ENCODE data around the gene IGLL5. TPM values are rescaled to one million over a fixed set of nuclear protein-coding genes. Genes with fewer than 3 reads are reported as not detected.

IGLL5 gene
- total and polyA plus RNA-seq, 2 of the 13 experiments (the other 11 are each of a cell fraction or from before 2014, with no cell fraction given) = not detected

DNA sequence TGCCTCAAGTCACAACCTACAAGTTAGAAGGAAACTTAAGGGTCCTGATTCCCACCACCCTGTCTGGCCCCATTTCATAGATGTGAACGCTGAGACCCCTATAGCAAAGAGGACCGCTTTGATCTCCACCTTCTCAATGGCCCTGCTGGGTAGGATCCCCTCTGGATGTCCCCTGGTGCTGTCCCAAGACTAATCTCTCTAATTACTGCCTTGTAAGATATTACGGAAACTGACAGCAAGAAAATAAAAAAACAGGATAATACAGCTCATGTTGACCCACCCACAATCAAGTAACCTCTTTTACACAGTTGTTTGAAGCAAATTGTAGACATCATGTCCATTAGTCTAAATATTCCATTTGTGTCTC lies 20.9 kb downstream of the IGLL5 start (continued):
- TF ChIP-seq SP4 (CRISPR knock-in tag; IDR thresholded peaks at IDR 0.05) = no peak
- no peak for TF ChIP-seq XBP1 (CRISPR knock-in tag; IDR thresholded peaks at IDR 0.05)
- TF ChIP-seq, protein P1, sequence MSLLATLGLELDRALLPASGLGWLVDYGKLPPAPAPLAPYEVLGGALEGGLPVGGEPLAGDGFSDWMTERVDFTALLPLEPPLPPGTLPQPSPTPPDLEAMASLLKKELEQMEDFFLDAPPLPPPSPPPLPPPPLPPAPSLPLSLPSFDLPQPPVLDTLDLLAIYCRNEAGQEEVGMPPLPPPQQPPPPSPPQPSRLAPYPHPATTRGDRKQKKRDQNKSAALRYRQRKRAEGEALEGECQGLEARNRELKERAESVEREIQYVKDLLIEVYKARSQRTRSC (CRISPR knock-in tag; IDR thresholded peaks at IDR 0.05; ENCODE audit: low read depth) = no peak
- no peak for TF ChIP-seq HDAC1 (CRISPR knock-in tag; IDR thresholded peaks at IDR 0.05)
- no peak for TF ChIP-seq ZNF7 (CRISPR knock-in tag; IDR thresholded peaks at IDR 0.05)
- TF ChIP-seq CBX2 (IDR thresholded peaks at IDR 0.05; ENCODE audit: low read depth, low read length) = no peak
- no peak for TF ChIP-seq CBX2 (CRISPR knock-in tag; IDR thresholded peaks at IDR 0.05; ENCODE audit: low read depth)
- no peak for TF ChIP-seq ZNF282 (IDR thresholded peaks at IDR 0.05; ENCODE audit: partially characterized antibody)
- TF ChIP-seq, protein P2, sequence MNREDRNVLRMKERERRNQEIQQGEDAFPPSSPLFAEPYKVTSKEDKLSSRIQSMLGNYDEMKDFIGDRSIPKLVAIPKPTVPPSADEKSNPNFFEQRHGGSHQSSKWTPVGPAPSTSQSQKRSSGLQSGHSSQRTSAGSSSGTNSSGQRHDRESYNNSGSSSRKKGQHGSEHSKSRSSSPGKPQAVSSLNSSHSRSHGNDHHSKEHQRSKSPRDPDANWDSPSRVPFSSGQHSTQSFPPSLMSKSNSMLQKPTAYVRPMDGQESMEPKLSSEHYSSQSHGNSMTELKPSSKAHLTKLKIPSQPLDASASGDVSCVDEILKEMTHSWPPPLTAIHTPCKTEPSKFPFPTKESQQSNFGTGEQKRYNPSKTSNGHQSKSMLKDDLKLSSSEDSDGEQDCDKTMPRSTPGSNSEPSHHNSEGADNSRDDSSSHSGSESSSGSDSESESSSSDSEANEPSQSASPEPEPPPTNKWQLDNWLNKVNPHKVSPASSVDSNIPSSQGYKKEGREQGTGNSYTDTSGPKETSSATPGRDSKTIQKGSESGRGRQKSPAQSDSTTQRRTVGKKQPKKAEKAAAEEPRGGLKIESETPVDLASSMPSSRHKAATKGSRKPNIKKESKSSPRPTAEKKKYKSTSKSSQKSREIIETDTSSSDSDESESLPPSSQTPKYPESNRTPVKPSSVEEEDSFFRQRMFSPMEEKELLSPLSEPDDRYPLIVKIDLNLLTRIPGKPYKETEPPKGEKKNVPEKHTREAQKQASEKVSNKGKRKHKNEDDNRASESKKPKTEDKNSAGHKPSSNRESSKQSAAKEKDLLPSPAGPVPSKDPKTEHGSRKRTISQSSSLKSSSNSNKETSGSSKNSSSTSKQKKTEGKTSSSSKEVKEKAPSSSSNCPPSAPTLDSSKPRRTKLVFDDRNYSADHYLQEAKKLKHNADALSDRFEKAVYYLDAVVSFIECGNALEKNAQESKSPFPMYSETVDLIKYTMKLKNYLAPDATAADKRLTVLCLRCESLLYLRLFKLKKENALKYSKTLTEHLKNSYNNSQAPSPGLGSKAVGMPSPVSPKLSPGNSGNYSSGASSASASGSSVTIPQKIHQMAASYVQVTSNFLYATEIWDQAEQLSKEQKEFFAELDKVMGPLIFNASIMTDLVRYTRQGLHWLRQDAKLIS (CRISPR knock-in tag; IDR thresholded peaks at IDR 0.05) = no peak
- no peak for TF ChIP-seq ELF4 (CRISPR knock-in tag; IDR thresholded peaks at IDR 0.05; ENCODE audit: borderline replicate concordance)
- TF ChIP-seq ARID5B (CRISPR knock-in tag; IDR thresholded peaks at IDR 0.05) = no peak
